ENCODE results near the gene DIS3.
"Not testable (repeated sequence)": the region's sequence is repeated elsewhere in the genome, so short reads cannot be mapped to it uniquely, and the experiment has no call there.

The DIS3 gene

GRCh38 chr13:72781451-72782439, at the start of gene DIS3, which contains the start of gene PIBF1:
Gene DIS3, minus strand, starts transcription at chr13:72781900. Its CDS starts 68 bp downstream, at chr13:72781832.
Gene PIBF1, plus strand, starts transcription at chr13:72782133. Its CDS starts 1,337 bp downstream, at chr13:72783470.
- peak; percentile 98 for DNase-seq

GRCh38 chr13:72823724-72824123, 42.0 kb upstream of the DIS3 start:
- DNase-seq, result no peak

GRCh38 chr13:72823081-72823480, 41.4 kb upstream of the DIS3 start:
- no peak for DNase-seq

- no peak for DNase-seq
These were observed 39.2 kb upstream of the DIS3 start for GRCh38 chr13:72820898-72821279.

- no peak for DNase-seq
These were observed 38.6 kb upstream of the DIS3 start for GRCh38 chr13:72820156-72820897.

- DNase-seq, result no peak
These were observed 27.3 kb upstream of the DIS3 start for GRCh38 chr13:72808917-72809500.

- not testable (repeated sequence) for DNase-seq
These were observed 24.8 kb upstream of the DIS3 start for GRCh38 chr13:72806514-72806913.

GRCh38 chr13:72805676-72806346, 24.1 kb upstream of the DIS3 start:
- DNase-seq, result no peak

GRCh38 chr13:72804301-72804700, 22.6 kb upstream of the DIS3 start:
- no peak for DNase-seq

GRCh38 chr13:72798817-72799216, 17.1 kb upstream of the DIS3 start:
- DNase-seq, result no peak

GRCh38 chr13:72792640-72793039, 10.9 kb upstream of the DIS3 start:
- DNase-seq, result no peak

GRCh38 chr13:72788831-72789230, 7.1 kb upstream of the DIS3 start:
- no peak for DNase-seq

GRCh38 chr13:72784679-72785078, 3.0 kb upstream of the DIS3 start:
- DNase-seq, result not testable (repeated sequence)

GRCh38 chr13:72782717-72783116, 1.0 kb upstream of the DIS3 start:
- DNase-seq, result no peak

GRCh38 chr13:72774019-72774418, 7.7 kb downstream of the DIS3 start:
- no peak for DNase-seq

GRCh38 chr13:72763411-72763810, 18.3 kb downstream of the DIS3 start:
- DNase-seq, result no peak

GRCh38 chr13:72760189-72760588, 21.5 kb downstream of the DIS3 start:
- no peak for DNase-seq

GRCh38 chr13:72757792-72758535, 23.7 kb downstream of the DIS3 start:
- no peak for DNase-seq

- DNase-seq, result no peak
These were observed 27.6 kb downstream of the DIS3 start for GRCh38 chr13:72754111-72754510.

GRCh38 chr13:72751220-72751619, 30.5 kb downstream of the DIS3 start:
- no peak for DNase-seq

GRCh38 chr13:72745260-72745659, 36.4 kb downstream of the DIS3 start:
- DNase-seq, result no peak

- no peak for DNase-seq
These were observed 41.7 kb downstream of the DIS3 start for GRCh38 chr13:72740015-72740414.
